KOPT-K1 (cell line): ENCODE data around the gene CARNS1.

Experiments
- H3K27ac ChIP-seq: fragments of 200-600 bp; sonication (generic); 2 replicates; pipeline ENCODE4 v1.5.1; 2016; ENCODE audit warnings: antibody characterized with exemption, mild to moderate bottlenecking, low read depth, low read length; ENCODE audit not compliant: poor library complexity, severe bottlenecking
- H3K36me3 ChIP-seq: fragments of 200-600 bp; sonication (generic); 2 replicates; pipeline ENCODE4 v1.5.1; 2017; ENCODE audit warnings: antibody characterized with exemption, mild to moderate bottlenecking, low read length, moderate library complexity; ENCODE audit not compliant: insufficient read depth
- H3K9me3 ChIP-seq: fragments of 200-600 bp; sonication (generic); 2 replicates; pipeline ENCODE4 v1.5.1; 2017; ENCODE audit warnings: antibody characterized with exemption, low read length, mild to moderate bottlenecking; ENCODE audit not compliant: insufficient read depth, poor library complexity, severe bottlenecking

Gene CARNS1

DNA sequence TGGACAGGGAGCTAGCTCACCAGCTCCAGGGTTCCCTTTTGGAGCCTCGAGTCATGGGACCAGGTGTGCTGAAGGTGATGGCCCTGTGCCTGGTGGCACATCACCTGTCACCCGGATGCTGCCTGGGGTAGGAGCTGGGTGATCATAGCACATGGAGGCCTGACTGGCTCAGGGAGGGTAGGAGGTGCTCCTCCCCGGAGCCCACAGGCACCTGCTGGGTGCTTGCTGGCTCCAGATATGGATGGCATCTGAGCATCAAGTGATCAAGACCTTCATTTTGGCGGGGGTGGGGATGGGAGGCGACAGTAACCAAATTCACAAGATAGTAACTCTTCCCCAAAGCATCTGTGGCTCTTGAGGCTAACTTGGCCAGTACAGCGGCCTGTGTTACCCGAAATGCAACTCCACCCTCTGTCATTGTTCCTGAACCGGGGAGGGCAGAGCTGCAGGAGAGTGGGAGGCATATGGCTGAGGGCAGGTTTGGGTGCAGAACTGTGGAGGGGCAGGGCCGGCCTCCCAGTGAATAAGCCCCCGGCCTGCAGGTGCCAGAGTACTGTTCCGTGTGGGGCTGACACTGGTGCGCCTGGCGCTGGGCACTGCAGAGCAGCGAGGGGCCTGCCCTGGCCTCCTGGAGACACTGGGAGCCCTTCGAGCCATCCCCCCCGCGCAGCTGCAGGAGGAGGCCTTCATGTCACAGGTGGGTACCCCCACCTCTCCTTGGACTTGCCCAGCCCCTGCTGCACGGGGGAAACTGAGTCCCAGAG is 6.9 kb upstream of the CARNS1 start:
- Histone ChIP-seq H3K36me3 (peaks cover 44% of the 10 kb centered on the region), H3K27ac (peak overlapping the region; percentile 96), H3K9me3 (no peaks in the 10 kb centered on the region)

DNA sequence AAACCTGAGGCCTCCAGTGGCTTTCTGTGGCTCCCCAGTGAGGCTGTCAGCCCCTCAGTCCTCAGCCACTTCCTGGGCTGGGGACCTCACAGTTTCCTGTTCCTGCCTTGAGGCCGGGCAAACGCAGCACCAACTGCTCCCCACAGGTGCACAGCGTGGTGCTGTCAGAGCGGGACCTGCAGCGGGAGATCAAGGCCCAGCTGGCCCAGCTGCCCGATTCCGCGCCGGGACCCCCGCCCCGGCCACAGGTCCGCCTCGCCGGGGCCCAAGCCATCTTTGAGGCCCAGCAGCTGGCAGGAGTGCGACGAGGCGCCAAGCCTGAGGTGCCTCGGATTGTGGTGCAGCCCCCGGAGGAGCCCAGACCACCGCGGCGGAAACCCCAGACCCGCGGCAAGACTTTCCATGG is 6.2 kb upstream of the CARNS1 start:
- Histone ChIP-seq H3K9me3 (no peaks in the 10 kb centered on the region), H3K36me3 (peaks cover 44% of the 10 kb centered on the region), H3K27ac (peak overlapping the region; percentile 96)

DNA sequence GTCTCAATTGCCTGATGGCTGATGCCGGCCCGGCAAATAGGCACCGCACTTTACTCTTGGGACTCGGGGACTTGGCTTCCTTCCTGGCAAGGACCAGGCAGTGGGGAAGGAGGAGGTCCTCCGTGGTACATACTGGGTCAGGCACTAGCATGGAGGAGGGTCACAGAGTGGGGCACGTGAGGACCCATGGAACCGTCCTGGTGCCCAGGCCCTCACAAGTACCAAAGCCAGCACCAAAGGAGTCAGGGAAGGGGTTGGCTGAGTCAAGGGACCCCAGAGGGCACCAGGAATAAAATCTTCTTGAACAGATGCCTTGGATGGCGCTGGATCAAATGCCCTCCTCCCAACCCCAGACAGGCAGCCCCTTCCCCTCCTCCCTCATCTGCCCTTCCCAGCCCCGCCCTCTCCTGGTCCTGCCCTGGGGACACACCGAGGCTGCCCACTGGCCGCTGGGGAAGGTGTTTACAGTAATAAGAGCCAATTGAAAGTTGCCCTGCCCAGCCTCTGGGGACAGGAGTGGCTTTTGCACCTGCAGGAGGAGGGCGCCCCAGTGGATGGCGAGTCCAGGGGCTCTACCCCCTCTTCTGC is 5.6 kb upstream of the CARNS1 start:
- H3K27ac ChIP-seq: peak overlapping the region; percentile 96
- H3K36me3 ChIP-seq: peaks cover 44% of the 10 kb centered on the region
- no peaks in the 10 kb centered on the region for H3K9me3 ChIP-seq

DNA sequence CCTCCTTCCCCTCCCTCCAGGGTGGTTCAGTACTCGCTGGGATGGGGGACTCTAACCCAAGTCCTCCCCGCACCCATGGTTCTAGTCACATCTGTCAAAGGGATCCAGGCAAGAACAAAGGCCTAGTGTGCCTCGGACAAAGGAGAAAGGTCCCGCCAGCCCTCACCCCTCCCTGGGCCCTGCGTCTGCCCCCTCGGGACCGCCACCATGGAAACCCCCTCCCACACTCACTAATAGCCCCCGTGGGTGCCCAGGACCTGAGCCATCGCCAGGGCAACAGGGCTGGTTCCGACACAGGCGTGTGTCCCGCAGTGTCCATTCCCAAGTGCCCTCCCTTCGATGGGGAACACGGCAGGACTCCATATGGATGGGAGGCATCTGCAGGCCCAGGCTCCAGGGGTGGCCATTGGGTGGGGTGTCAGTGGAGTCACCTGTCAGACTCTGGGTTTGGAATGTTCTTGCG is 5.1 kb upstream of the CARNS1 start:
- H3K9me3 ChIP-seq: no peaks in the 10 kb centered on the region
- H3K27ac ChIP-seq: peak overlapping the region; percentile 96
- H3K36me3 ChIP-seq: peaks cover 39% of the 10 kb centered on the region

DNA sequence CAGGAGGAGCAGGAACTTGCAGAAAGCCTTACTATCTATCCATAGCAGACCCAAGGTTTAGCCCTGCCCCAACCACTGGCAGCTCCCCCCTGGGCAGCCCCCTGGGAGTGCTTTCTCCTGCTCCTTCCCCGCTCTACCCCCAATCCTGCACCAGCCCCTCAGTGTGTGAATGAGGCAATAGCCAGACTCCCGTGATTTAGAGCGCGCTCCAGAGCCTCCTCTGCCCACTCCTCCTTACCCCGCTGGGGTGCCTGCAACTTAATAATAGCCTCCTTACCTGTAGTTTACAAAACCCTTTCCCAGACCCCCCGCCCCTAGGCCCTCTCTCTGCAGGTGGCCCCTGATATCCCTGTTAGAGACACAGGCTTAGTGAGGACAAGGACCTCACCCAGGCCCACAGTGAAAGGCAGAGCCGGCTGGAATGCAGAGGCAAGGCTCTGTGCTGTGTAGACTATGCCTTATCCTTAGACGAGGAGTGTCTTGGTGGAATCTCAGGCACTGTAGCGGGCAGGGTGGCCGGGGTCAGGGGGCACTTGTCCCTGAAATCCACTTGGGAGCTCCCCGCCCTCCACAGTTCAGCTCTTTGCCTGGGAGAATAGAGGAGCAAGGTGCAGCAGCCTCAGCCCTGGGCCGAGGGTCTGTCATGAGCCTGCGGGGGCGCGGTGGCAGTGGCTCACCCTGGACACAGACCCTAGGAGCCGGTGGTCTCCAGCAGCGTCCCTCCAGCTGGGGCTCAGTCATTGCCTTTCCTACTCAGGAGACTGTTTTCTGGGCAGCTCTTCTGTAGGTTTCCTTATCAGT is 4.3 kb upstream of the CARNS1 start:
- peaks cover 31% of the 10 kb centered on the region for H3K36me3 ChIP-seq
- peak overlapping the region; percentile 96 for H3K27ac ChIP-seq
- no peaks in the 10 kb centered on the region for H3K9me3 ChIP-seq

DNA sequence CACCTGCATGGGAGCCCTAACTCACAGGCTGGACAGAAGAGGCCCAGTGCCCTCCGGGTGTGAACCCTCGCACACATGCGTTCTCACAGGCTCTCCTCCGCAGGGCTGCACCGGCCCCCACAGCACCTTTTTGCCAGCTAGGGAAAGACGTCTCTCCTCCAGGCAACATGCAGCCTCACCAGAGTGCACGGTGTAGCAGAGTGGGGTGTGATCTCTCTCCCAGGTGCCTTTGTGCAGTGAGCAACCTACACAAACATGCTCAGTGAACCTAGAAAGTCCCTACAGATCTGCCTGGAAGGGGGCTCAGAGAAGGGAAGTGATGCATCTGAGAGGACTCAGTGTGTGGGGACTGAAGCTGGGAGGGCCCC is 3.7 kb upstream of the CARNS1 start:
- Histone ChIP-seq H3K9me3 (no peaks in the 10 kb centered on the region), H3K27ac (peak overlapping the region; percentile 96), H3K36me3 (peaks cover 25% of the 10 kb centered on the region)

DNA sequence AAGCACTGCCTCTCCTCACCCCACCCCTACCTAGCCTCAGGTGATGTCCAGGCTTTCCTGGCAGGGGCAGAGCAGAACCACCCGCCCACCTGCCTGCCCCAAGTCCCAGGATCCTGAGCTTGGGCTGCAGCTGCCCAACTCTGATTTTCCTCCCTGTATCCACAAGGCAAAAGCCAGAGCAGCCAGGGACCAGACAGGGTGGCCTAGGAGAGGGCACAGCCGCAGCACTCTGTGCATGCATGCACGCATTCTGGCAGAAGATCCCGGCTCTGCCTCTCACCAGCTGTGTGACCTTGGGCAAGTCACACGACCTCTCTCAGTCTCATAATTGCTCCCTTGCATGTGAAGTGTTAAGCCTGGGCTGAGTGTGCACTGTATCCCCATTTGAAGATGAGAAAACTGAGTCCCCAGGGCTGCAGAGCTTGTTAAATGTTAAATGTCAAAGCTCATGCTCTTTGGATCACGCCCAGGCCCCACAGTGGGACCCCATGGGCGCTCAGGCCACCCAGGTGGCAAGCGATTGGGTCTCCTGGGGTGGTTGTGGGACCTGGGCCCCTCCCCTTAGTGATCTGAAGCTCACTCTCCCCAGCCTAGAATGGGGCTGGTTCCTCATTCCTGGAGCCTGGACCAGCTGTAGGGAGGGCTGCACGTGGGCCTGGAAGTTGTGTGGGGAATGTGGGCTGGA is 2.8 kb upstream of the CARNS1 start:
- no peaks in the 10 kb centered on the region for H3K9me3 ChIP-seq
- H3K36me3 ChIP-seq: peaks cover 17% of the 10 kb centered on the region; the same call in 1 of the 2 replicates
- H3K27ac ChIP-seq: peak overlapping the region; percentile 96

DNA sequence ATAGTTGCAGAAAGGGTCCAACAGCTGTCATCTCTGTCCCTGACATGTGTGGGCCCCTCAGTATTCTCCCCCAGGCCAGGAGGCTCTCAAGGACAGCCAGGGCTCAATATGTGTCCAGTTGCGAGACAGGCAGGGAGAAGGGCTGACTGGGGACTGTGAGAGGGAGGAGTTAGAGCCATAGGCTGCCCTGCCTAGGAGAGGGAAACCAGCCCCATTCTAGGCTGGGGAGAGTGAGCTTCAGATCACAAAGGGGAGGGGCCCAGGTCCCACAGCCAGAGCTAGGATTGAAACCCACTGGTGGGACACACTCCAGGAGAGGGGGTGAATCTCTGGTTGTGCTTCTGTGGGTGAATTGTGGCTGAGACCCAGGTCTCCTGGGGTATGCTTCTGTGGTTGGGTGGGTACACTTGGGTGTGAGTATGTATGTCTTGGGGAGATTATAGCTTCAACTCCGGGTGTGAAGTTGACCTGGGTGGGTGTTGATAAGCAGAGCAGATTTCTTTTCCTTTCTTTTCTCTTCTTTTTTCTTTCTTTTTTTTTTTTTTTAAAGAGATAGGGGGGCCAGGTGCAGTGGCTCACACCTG is 2.1 kb upstream of the CARNS1 start:
- peak overlapping the region; percentile 96 for H3K27ac ChIP-seq
- H3K36me3 ChIP-seq: 0 out of 2 replicates have a peak, but pooled peaks cover 12% of the 10 kb centered on the region
- H3K9me3 ChIP-seq: no peaks in the 10 kb centered on the region

DNA sequence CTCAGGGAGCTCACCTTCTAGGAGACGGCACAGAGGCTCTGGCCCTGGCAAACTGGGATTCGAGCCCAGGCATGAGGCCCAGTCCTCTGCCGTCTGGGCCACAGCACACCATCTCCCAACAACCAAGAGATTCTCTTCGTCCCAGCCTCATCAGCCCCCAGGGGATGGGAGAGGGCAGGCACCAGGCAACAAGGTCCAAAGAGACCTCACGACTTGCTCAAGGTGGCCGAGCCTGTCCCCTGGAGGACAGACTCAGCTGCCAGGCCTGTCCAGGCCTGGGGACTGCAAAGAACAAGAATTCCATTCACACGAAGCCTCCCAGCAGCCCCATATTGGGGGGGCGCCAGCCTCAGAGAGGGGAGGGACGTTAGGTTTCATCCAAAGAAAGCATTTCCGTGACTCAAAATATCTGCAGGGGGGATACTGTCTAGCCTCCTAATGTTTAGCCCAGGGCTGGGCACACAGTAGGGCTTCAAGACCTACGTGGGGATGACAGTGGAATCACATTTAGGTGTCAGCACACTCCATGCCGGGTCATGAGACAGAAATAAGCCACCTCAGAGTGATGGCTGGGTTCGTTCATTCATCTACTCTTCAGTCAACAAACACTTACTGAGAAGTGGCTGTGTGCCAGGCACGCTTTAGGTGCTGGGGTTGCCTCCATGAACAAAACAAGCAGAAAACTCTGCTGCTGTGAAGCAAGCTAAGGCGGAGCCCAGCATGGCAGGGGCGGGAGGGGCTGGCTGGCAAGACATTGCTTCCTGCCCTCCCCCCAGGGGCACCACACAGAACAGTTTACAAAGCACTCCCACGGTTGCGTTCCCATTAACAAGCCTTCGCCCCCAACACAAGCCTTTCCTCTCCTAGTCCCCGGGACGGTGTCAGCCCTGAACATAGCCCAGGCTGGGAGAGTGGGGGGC is 1.2 kb downstream of the CARNS1 start:
- H3K27ac ChIP-seq: peak overlapping the region; percentile 91
- H3K36me3 ChIP-seq: no peaks in the 10 kb centered on the region

DNA sequence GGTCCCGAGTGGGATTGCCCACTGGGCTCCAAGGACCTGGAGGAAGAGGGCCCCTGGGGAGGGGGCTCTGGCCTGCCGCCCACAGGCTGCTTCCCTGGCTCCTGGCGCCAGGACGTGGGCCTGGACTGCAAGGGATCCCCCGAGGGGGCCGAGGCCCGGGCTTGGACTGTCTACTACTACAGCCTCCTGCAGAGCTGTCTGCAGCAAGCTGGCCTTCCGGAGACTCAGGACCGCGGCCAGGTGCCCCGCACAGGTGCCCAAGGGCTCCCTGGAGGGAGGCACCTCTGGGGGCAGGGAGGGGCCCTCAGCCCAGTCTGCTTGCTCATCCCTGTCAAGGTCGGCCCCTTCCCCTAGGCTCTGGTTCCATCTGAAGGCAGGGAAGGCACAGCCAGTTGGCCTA is 1.9 kb downstream of the CARNS1 start:
- peak overlapping the region; percentile 91 for H3K27ac ChIP-seq

More for the DNA sequence above, 1.2 kb downstream of the CARNS1 start:
- H3K9me3 ChIP-seq: no peaks in the 10 kb centered on the region

DNA sequence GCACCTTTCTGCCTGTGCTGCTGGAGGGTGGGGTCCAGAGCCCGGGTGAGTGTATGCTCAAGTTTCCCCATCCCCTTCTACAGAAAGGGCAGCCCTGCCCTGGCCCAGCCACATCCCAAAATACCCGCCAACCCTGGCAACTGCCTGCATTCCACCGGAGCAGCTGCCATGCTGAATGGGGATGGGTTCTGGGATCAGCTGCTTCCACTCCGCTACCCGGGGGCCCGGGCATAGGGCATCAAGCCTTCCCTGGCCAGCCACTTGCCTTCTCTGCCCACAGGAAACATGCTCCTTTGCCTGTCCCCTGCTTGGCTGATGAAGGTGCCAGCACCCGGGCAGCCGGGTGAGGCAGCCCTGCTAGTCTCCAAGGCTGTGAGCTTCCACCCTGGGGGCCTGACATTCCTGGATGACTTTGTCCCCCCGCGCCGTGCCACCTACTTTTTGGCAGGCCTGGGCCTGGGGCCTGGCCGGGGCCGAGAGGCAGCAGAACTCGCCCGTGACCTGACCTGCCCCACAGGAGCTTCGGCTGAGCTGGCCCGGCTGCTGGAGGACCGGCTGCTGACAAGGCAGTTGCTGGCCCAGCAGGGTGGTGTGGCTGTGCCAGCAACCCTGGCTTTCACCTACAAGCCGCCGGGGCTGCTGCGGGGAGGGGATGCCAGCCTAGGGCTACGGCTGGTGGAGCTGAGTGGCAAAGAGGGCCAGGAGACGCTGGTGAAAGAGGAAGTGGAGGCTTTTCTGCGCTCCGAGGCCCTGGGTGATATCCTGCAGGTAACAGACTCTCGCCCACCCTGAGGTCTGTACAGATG is 3.2 kb downstream of the CARNS1 start:
- Histone ChIP-seq H3K27ac (peak overlapping the region; percentile 91), H3K9me3 (no peaks in the 10 kb centered on the region), H3K36me3 (no peaks in the 10 kb centered on the region)

More for the DNA sequence above, 1.9 kb downstream of the CARNS1 start:
- Histone ChIP-seq H3K9me3 (no peaks in the 10 kb centered on the region), H3K36me3 (no peaks in the 10 kb centered on the region)

DNA sequence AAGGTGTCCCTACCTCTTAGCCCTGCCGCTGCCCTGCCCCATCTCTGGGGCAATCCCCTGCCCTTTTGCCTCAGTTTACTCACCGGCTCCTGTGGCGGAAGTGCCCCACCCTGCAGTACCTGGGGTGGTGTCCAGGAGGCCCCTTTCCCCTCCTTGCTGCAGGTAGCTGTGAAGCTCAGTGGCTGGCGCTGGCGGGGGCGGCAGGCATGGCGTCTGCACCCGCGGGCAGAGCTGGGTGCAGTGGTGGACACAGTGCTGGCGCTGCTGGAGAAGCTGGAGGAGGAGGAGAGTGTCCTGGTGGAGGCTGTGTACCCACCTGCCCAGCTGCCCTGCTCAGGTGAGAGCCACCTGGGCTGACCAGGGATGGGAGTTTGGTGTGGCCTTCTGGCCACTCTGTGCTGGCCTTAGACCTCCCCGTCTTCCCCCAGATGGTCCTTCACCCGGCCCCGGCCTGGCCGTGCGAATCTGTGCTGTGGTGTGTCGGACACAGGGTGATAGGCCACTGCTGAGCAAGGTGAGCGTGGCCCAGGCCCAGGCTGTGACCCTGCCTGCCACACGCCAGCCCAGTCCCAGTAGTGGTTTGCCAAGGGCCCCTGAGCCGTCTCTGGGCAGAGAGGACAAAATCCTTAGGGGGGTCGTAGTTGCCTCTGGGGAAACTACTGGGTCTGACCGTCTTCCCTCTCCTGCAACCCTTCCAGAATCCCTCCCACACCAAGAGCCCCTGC is 4.0 kb downstream of the CARNS1 start:
- peak overlapping the region; percentile 91 for H3K27ac ChIP-seq
- no peaks in the 10 kb centered on the region for H3K36me3 ChIP-seq
- H3K9me3 ChIP-seq: no peaks in the 10 kb centered on the region
